ENCODE data around the gene PSORS1C1. TPM values are rescaled to one million over a fixed set of nuclear protein-coding genes. Genes with fewer than 3 reads are reported as not detected.
"Not testable (repeated sequence)": the region's sequence is repeated elsewhere in the genome, so short reads cannot be mapped to it uniquely, and the experiment has no call there.

PSORS1C1 gene
- total and polyA plus RNA-seq, 2 donors, result 0.14 to 2.0 TPM

DNA sequence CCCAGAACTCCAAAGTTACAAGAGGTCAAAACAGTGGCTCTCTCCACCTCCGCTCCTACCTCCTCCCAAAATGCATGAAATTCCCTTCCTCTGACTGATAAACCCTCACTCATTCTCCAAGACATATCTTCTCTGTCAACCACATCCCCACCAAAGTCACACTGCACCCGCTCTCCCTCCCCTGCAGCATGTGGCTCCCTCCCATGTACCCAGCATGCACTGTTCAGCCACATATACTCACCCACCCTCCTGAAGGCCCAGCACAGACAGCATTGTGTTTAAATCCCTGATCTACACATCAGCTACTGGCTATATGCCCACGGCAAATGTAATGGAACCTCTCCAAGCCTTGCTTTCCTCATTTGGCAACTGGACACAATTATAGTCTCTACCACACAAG is 61.4 kb downstream of the PSORS1C1 start:
- Histone ChIP-seq H3K4me1 (ENCODE audit: control insufficient read depth in 2 of 2, insufficient read depth in 2 of 2, low read length in 2 of 2) (peaks cover 0 to 8% of the 10 kb centered on the region in 2 donors), H3K9me3 (ENCODE audit: control insufficient read depth in 2 of 2, insufficient read depth in 1 of 2, low read length in 1 of 2) (no peaks in the 10 kb centered on the region), H3K36me3 (ENCODE audit: control insufficient read depth in 2 of 2, insufficient read depth in 2 of 2, low read length in 1 of 2) (no peaks in the 10 kb centered on the region), H3K27ac (ENCODE audit: low read depth in 1 of 2, low read length in 1 of 2) (no peak overlapping the region), H3K27me3 (ENCODE audit: control insufficient read depth in 2 of 2, insufficient read depth in 1 of 2, low read length in 1 of 2) (no peaks in the 10 kb centered on the region), H3K4me3 (ENCODE audit: low read length in 2 of 2) (no peak overlapping the region)
- WGBS, result 74% methylated on average over 3 of the region's 3 CpGs
- peak in 2 of 9 donors; percentile 13 to 33 for DNase-seq (ENCODE audit: low read depth in 6 of 9, low spot score in 9 of 9)

DNA sequence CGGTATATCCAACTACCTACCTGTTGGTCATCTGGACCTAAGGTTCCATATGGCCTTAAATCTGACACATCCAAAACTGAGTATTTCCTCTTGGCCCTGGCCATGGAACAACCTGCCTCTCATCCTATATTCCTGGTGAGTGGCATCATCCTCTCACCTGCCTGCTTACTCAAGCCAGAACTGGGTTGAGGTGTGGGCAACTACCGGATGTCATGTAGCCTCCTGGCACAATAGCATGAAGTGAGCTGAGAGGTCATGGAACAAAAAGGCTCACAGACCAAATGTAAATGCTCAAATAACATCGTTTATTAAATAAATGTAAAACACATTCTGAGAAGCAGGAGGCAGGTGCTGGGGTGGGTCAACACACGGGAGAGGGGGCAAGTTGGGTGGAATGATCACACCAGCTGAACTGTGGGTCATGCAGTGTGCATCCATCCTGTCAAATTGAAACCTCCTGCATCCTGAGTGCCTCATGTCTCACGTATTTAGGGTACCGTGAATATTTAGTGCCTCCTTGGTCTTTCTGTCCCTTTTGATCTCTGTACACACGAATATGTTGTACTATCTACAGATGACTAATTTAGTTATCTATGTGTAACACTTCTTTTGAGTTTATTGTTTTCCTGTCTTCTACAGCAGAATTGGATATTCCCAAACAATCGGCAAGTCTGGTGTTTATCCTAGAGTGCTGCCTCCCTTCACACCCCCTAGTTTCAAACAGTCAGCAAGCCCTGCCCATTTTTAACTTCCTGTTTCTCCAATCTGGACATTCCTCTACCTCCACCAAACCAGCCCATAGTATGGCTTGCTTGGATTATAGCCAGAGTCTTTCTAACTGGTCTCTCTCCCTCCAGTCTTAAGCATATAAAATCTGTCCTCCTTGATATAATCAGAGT is 63.8 kb downstream of the PSORS1C1 start:
- Histone ChIP-seq H3K9me3 (ENCODE audit: control insufficient read depth in 2 of 2, insufficient read depth in 1 of 2, low read length in 1 of 2) (no peaks in the 10 kb centered on the region), H3K36me3 (ENCODE audit: control insufficient read depth in 2 of 2, insufficient read depth in 2 of 2, low read length in 1 of 2) (no peaks in the 10 kb centered on the region), H3K4me3 (ENCODE audit: low read length in 2 of 2) (no peak overlapping the region), H3K27ac (ENCODE audit: low read depth in 1 of 2, low read length in 1 of 2) (no peak overlapping the region), H3K27me3 (ENCODE audit: control insufficient read depth in 2 of 2, insufficient read depth in 1 of 2, low read length in 1 of 2) (no peaks in the 10 kb centered on the region), H3K4me1 (ENCODE audit: control insufficient read depth in 2 of 2, insufficient read depth in 2 of 2, low read length in 2 of 2) (peaks cover 0 to 8% of the 10 kb centered on the region in 2 donors)
- WGBS, result 71% methylated on average over 8 of the region's 8 CpGs
- DNase-seq (ENCODE audit: low read depth in 6 of 9, low spot score in 9 of 9), result no peak

DNA sequence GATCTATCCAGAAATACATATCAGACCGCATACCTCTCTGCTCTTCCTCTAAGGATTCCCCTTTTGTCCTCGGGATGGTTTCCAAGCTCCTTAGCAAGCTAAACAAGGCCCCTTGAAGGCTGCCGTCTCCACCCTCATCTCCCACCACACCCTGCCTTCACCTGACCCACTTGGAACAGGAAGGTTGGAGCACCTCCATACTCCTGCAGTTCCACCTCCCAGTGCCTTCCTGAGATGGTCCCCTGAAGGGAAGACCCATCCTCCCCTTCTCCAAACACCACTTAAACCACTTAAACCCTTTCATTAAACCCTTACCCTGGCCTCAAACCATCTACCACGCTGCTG is 64.4 kb downstream of the PSORS1C1 start:
- no peaks in the 10 kb centered on the region for H3K27me3 ChIP-seq (ENCODE audit: control insufficient read depth in 2 of 2, insufficient read depth in 1 of 2, low read length in 1 of 2)
- no peaks in the 10 kb centered on the region for H3K9me3 ChIP-seq (ENCODE audit: control insufficient read depth in 2 of 2, insufficient read depth in 1 of 2, low read length in 1 of 2)
- H3K4me3 ChIP-seq (ENCODE audit: low read length in 2 of 2), result no peak overlapping the region
- no peaks in the 10 kb centered on the region for H3K36me3 ChIP-seq (ENCODE audit: control insufficient read depth in 2 of 2, insufficient read depth in 2 of 2, low read length in 1 of 2)
- no peak for DNase-seq (ENCODE audit: low read depth in 6 of 9, low spot score in 9 of 9)
- H3K27ac ChIP-seq (ENCODE audit: low read depth in 1 of 2, low read length in 1 of 2), result no peak overlapping the region
- H3K4me1 ChIP-seq (ENCODE audit: control insufficient read depth in 2 of 2, insufficient read depth in 2 of 2, low read length in 2 of 2), result peaks cover 0 to 8% of the 10 kb centered on the region in 2 donors
- WGBS, result 93% methylated on average over 4 of the region's 4 CpGs

DNA sequence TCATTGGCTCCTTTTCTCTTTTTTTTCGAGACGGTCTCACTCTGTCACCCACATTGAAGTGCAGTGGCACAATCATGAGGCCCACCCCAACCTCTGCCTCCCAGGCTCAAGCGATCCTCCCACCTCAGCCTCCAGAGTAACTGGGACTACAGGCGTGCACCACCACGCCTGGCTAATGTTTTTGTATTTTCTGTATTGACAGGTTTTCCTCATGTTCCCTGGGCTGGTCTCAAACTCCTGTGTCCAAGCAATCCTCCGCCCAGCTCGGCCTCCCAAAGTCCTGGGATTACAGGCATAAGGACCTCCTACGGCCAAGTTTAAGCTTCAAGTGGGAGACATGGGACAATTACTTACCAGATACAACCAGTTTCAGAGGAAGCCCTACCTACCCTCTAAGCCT is 65.3 kb downstream of the PSORS1C1 start:
- Histone ChIP-seq H3K27ac (ENCODE audit: low read depth in 1 of 2, low read length in 1 of 2) (no peak overlapping the region), H3K27me3 (ENCODE audit: control insufficient read depth in 2 of 2, insufficient read depth in 1 of 2, low read length in 1 of 2) (no peaks in the 10 kb centered on the region), H3K4me1 (ENCODE audit: control insufficient read depth in 2 of 2, insufficient read depth in 2 of 2, low read length in 2 of 2) (peaks cover 0 to 8% of the 10 kb centered on the region in 2 donors), H3K36me3 (ENCODE audit: control insufficient read depth in 2 of 2, insufficient read depth in 2 of 2, low read length in 1 of 2) (no peaks in the 10 kb centered on the region), H3K9me3 (ENCODE audit: control insufficient read depth in 2 of 2, insufficient read depth in 1 of 2, low read length in 1 of 2) (no peaks in the 10 kb centered on the region), H3K4me3 (ENCODE audit: low read length in 2 of 2) (no peak overlapping the region)
- no peak for DNase-seq (ENCODE audit: low read depth in 6 of 9, low spot score in 9 of 9)
- 98% methylated on average over 8 of the region's 8 CpGs for WGBS

DNA sequence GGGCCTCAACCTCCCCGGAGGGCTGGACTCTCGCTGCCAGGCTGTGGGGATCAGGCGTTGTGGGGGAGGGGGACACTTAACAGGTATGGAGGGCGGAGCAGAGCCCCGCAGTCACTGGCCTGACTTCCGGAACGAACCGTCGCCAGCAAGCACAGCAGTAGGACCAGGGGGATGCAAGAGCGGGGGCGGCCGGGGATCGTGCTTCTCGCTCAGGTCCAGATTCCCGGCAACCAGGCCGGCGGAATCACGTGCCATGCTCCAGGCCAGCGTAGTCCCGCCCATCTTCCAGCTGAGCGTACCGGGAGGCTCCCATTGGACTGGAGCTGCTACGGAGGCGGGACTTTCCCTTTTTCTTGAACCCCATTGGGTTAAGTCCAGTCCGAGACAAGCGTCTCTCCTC is 65.9 kb downstream of the PSORS1C1 start:
- H3K4me1 ChIP-seq (ENCODE audit: control insufficient read depth in 2 of 2, insufficient read depth in 2 of 2, low read length in 2 of 2), result peaks cover 0 to 7% of the 10 kb centered on the region in 2 donors
- H3K36me3 ChIP-seq (ENCODE audit: control insufficient read depth in 2 of 2, insufficient read depth in 2 of 2, low read length in 1 of 2), result no peaks in the 10 kb centered on the region
- WGBS, result 68% methylated on average over 26 of the region's 26 CpGs
- H3K9me3 ChIP-seq (ENCODE audit: control insufficient read depth in 2 of 2, insufficient read depth in 1 of 2, low read length in 1 of 2), result no peaks in the 10 kb centered on the region
- peak overlapping the region in 1 of 2 donors; percentile 49 for H3K27ac ChIP-seq (ENCODE audit: low read depth in 1 of 2, low read length in 1 of 2)
- DNase-seq (ENCODE audit: low read depth in 6 of 9, low spot score in 9 of 9), result peak in 4 of 9 donors; percentile 30 to 67 (median 52)
- H3K4me3 ChIP-seq (ENCODE audit: low read length in 2 of 2), result peak overlapping the region; percentile 20 to 44
- no peaks in the 10 kb centered on the region for H3K27me3 ChIP-seq (ENCODE audit: control insufficient read depth in 2 of 2, insufficient read depth in 1 of 2, low read length in 1 of 2)

DNA sequence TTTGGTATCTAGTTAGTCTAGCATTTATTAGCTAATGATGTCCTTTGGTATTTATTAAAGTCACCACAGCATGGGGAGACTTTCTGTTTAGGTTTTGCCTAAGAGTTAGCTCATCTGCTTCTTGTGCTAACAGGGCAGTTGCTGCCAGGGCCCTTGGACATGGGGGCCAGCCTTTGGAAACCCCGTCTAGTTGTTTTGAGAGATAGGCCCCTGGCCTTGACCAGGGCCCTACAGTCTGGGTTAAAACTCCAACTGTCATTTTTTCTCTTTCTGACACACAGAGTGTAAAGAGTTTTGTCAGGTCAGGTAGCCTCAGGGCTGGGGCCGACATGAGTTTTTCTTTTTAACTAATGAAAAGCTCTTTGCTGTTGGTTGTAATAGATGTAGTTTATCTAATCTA is 68.7 kb downstream of the PSORS1C1 start:
- DNase-seq (ENCODE audit: low read depth in 6 of 9, low spot score in 9 of 9); H3K27ac ChIP-seq (ENCODE audit: low read depth in 1 of 2, low read length in 1 of 2); H3K4me3 ChIP-seq (ENCODE audit: low read length in 2 of 2); H3K9me3 ChIP-seq (ENCODE audit: control insufficient read depth in 2 of 2, insufficient read depth in 1 of 2, low read length in 1 of 2); H3K4me1 ChIP-seq (ENCODE audit: control insufficient read depth in 2 of 2, insufficient read depth in 2 of 2, low read length in 2 of 2); H3K36me3 ChIP-seq (ENCODE audit: control insufficient read depth in 2 of 2, insufficient read depth in 2 of 2, low read length in 1 of 2); H3K27me3 ChIP-seq (ENCODE audit: control insufficient read depth in 2 of 2, insufficient read depth in 1 of 2, low read length in 1 of 2): not testable (repeated sequence)
- WGBS, result 79% methylated on average over 2 of the region's 2 CpGs

DNA sequence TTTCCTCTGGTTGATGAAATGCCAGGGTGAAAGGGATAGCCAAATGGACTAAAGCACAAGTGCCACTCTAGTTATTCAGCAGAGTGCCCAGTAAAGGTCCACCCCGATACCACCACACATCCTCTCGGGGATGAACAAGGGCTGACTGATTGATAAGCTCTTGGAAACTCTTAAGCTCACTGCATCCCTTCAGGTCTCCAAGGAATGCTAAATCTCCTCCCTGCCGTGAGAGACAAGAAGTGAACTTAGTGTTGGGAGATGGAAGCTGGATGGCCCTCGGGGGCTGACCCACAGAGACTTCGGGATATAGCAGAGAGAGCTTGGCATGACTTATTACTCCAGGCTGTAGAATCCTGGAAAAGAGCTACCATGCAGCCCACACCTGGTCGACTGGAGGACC is 69.3 kb downstream of the PSORS1C1 start:
- H3K9me3 ChIP-seq (ENCODE audit: control insufficient read depth in 2 of 2, insufficient read depth in 1 of 2, low read length in 1 of 2); H3K36me3 ChIP-seq (ENCODE audit: control insufficient read depth in 2 of 2, insufficient read depth in 2 of 2, low read length in 1 of 2); H3K27me3 ChIP-seq (ENCODE audit: control insufficient read depth in 2 of 2, insufficient read depth in 1 of 2, low read length in 1 of 2); H3K4me3 ChIP-seq (ENCODE audit: low read length in 2 of 2); H3K4me1 ChIP-seq (ENCODE audit: control insufficient read depth in 2 of 2, insufficient read depth in 2 of 2, low read length in 2 of 2); H3K27ac ChIP-seq (ENCODE audit: low read depth in 1 of 2, low read length in 1 of 2); DNase-seq (ENCODE audit: low read depth in 6 of 9, low spot score in 9 of 9): not testable (repeated sequence)
- 95% methylated on average over 6 of the region's 6 CpGs for WGBS

DNA sequence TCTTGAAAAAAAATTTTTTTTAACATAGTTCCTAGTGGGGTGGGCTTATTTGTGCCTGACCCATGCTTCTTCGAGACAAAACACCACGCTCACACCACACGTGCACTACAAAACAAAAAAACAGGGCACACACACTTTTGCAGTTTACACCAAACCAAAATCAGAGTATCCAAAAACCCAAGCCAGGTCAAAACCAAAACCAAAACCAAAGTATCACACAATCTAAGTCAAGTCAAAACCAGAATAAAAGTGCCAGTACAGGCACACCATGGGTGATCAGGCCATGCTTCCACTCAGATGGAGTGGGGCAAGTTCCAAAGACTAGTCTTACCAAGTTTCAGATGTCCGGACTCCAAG is 71.1 kb downstream of the PSORS1C1 start:
- H3K27me3 ChIP-seq (ENCODE audit: control insufficient read depth in 2 of 2, insufficient read depth in 1 of 2, low read length in 1 of 2); H3K36me3 ChIP-seq (ENCODE audit: control insufficient read depth in 2 of 2, insufficient read depth in 2 of 2, low read length in 1 of 2); H3K9me3 ChIP-seq (ENCODE audit: control insufficient read depth in 2 of 2, insufficient read depth in 1 of 2, low read length in 1 of 2); H3K4me3 ChIP-seq (ENCODE audit: low read length in 2 of 2); H3K4me1 ChIP-seq (ENCODE audit: control insufficient read depth in 2 of 2, insufficient read depth in 2 of 2, low read length in 2 of 2); DNase-seq (ENCODE audit: low read depth in 6 of 9, low spot score in 9 of 9): not testable (repeated sequence)
- H3K27ac ChIP-seq (ENCODE audit: low read depth in 1 of 2, low read length in 1 of 2), result peak overlapping the region; percentile 81 to 87
- WGBS, result 94% methylated on average over 4 of the region's 4 CpGs

DNA sequence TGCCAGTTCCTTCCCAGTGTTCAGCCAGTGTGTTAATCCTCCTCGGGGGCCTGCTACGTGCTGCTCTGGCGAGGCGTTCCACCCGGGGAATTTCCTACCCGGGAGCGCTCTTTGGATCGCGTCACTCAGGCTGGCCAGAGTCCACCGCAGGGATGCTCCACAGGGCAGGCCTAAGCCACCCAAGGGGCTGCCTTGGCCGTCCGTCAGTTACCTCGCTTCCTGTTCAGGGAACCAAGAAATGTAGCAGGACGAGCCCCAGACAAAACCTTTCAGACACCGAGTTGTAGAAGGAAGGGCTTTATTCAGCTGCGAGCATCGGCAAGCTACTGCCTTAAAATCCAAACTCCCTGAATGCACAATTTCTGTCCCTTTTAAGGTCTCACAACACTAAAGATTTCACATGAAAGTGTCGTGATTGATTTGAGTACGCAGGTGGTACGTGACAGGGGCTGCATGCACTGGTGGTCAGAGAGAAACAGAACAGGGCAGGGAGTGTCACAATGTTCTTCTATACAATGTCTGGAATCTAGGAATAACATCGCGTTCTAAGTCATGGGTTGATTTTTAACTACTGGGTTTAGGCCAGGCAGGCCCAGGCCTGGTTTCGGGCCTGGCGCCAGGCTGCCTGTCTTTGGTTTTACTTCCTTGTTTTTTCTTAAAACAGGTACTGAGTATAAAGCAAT is 71.6 kb downstream of the PSORS1C1 start:
- DNase-seq (ENCODE audit: low read depth in 6 of 9, low spot score in 9 of 9), result no peak
- H3K36me3 ChIP-seq (ENCODE audit: control insufficient read depth in 2 of 2, insufficient read depth in 2 of 2, low read length in 1 of 2), result no peaks in the 10 kb centered on the region
- WGBS, result 91% methylated on average over 24 of the region's 24 CpGs
- peak overlapping the region; percentile 81 to 87 for H3K27ac ChIP-seq (ENCODE audit: low read depth in 1 of 2, low read length in 1 of 2)
- no peaks in the 10 kb centered on the region for H3K27me3 ChIP-seq (ENCODE audit: control insufficient read depth in 2 of 2, insufficient read depth in 1 of 2, low read length in 1 of 2)
- H3K4me3 ChIP-seq (ENCODE audit: low read length in 2 of 2), result no peak overlapping the region
- no peaks in the 10 kb centered on the region for H3K9me3 ChIP-seq (ENCODE audit: control insufficient read depth in 2 of 2, insufficient read depth in 1 of 2, low read length in 1 of 2)
- peaks cover 0 to 2% of the 10 kb centered on the region in 2 donors for H3K4me1 ChIP-seq (ENCODE audit: control insufficient read depth in 2 of 2, insufficient read depth in 2 of 2, low read length in 2 of 2)
